ENCODE measurements around the gene ARHGAP27.
"Not testable (repeated sequence)": the region's sequence is repeated elsewhere in the genome, so short reads cannot be mapped to it uniquely, and the experiment has no call there.

The ARHGAP27 gene

DNA sequence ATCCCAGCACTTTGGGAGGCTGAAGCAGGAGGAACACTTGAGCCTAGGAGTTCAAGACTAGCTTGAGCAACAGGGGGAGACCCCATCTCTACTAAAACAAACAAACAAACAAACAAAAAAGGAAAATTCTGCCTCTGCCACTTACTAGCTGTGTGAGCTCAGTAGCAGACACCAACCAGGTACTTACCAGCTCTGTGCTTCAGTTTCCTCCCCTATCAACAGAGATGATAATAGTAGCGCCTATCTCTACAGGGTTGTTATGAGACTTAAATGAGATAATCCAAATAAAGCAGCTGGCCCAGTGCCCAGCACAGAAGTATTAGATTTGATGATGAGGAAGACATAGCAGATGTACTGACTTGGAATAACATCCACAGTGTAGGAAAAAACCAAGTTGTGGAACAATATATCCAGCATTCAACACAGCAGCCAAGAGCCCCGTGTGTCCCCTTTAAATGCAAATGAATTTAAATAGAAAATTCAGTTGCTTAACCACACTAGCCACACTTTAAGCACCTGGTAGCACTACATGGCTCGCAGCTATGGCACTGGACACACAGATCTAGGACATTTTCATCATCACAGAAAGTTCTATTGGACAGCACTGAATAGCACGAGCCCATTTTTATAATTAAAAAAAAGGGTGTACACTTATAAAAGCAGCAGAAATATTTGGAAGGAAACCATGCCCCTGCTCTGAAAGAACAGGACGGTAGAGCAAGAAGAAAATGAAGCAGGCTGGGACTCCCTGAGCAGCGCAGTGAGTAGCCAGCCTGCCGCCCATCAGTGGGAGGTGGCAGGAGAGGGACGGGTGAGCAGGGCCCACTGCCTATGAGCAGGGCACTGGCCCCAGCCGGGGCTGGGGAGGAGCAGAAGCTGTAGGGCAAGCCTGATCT lies 19.9 kb upstream of the ARHGAP27 start:
- not testable (repeated sequence) for DNase-seq (ENCODE audit: low spot score in 2 of 2); ATAC-seq (replicated peaks; ENCODE audit: extremely low read depth, poor library complexity, severe bottlenecking); H3K9me3 Mint-ChIP-seq; H3K4me3 Mint-ChIP-seq; H3K4me1 Mint-ChIP-seq; H3K27ac Mint-ChIP-seq (ENCODE audit: low read depth); H3K27me3 Mint-ChIP-seq
- peaks cover 34% of the 10 kb centered on the region for H3K36me3 Mint-ChIP-seq (ENCODE audit: insufficient read depth)

DNA sequence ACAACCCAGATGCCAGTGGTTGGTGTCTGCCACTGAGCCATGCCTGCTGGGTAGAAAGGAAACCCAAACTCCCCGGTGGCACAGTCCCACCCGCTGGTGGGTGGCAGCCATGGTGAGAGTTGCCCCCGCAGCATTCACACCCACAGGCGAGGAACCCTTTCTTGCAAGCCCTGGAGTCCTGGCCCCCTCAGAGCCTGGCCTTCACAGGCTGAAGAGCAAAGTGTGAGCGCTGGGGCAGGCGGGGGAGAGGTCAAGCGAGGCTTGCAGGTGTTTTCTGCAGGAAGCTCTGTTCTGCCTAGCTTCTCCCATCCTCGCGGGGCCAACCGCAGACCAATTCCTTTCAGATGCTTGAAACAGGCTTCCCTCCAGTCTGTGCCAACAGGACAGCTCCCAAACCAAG lies 19.0 kb upstream of the ARHGAP27 start:
- peak; percentile 79 for ATAC-seq (replicated peaks; ENCODE audit: extremely low read depth, poor library complexity, severe bottlenecking)
- H3K36me3 Mint-ChIP-seq (ENCODE audit: insufficient read depth): peaks cover 28% of the 10 kb centered on the region
- H3K9me3 Mint-ChIP-seq; H3K27me3 Mint-ChIP-seq; H3K4me1 Mint-ChIP-seq; DNase-seq (ENCODE audit: low spot score in 2 of 2); H3K27ac Mint-ChIP-seq (ENCODE audit: low read depth); H3K4me3 Mint-ChIP-seq: not testable (repeated sequence)

DNA sequence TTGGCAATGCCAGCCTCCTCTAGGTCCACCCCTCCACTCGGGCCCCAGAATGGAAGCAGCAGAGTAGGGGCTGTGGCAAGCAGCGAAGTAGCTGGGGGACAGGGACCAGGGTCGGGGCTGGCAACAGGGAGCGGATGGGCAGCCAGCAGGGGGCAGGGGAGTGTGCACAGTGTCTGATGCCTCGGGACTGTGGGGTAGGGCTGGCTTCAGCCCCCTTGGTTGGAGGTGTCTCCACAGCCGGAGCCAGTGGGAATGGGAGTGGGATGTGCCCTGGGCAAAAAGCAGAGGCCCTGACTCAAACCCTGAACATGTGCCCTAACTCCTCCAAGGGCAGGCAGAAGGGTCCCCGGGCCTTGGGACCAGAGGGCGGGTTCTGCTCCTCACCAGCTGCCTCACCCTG lies 18.5 kb upstream of the ARHGAP27 start:
- Mint-ChIP-seq H3K27me3 (no peaks in the 10 kb centered on the region), H3K36me3 (ENCODE audit: insufficient read depth) (peaks cover 24% of the 10 kb centered on the region), H3K4me1 (peaks cover 6% of the 10 kb centered on the region), H3K4me3 (no peak overlapping the region), H3K9me3 (no peaks in the 10 kb centered on the region), H3K27ac (ENCODE audit: low read depth) (no peak overlapping the region)
- ATAC-seq (replicated peaks; ENCODE audit: extremely low read depth, poor library complexity, severe bottlenecking) (no peak), DNase-seq (ENCODE audit: low spot score in 2 of 2) (no peak)

GRCh38 chr17:45449708-45450329 lies 17.1 kb upstream of the ARHGAP27 start:
- not testable (repeated sequence) for DNase-seq (ENCODE audit: low spot score in 2 of 2); H3K4me3 Mint-ChIP-seq; H3K9me3 Mint-ChIP-seq; ATAC-seq (replicated peaks; ENCODE audit: extremely low read depth, poor library complexity, severe bottlenecking); H3K27me3 Mint-ChIP-seq
- H3K27ac Mint-ChIP-seq (ENCODE audit: low read depth): peak overlapping the region; percentile 32
- H3K36me3 Mint-ChIP-seq (ENCODE audit: insufficient read depth): peaks cover 29% of the 10 kb centered on the region
- H3K4me1 Mint-ChIP-seq: peaks cover 11% of the 10 kb centered on the region

DNA sequence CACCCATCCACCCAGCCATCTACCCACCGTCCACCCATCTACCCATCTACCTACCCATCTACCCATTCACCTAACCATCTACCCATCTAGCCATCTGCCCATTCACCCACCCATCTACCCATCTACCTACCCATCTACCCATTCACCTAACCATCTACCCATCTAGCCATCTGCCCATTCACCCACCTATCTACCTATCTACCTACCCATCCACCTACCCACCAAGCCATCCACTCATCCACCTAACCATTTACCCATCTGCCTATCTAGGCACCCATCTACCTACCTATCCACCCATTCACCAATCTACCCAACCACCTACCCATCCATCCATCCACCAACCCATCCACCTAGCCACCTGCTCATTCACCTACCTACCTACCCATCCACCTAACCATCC lies 16.6 kb upstream of the ARHGAP27 start:
- ATAC-seq (replicated peaks; ENCODE audit: extremely low read depth, poor library complexity, severe bottlenecking); H3K9me3 Mint-ChIP-seq: not testable (repeated sequence)

GRCh38 chr17:45448483-45448882 lies 15.8 kb upstream of the ARHGAP27 start:
- Mint-ChIP-seq H3K36me3 (ENCODE audit: insufficient read depth) (peaks cover 24% of the 10 kb centered on the region), H3K4me1 (peaks cover 11% of the 10 kb centered on the region)
- not testable (repeated sequence) for DNase-seq (ENCODE audit: low spot score in 2 of 2); H3K9me3 Mint-ChIP-seq; H3K27ac Mint-ChIP-seq (ENCODE audit: low read depth); H3K27me3 Mint-ChIP-seq; H3K4me3 Mint-ChIP-seq; ATAC-seq (replicated peaks; ENCODE audit: extremely low read depth, poor library complexity, severe bottlenecking)

More for the DNA sequence above, 16.6 kb upstream of the ARHGAP27 start:
- H3K4me1 Mint-ChIP-seq: peaks cover 11% of the 10 kb centered on the region
- H3K27me3 Mint-ChIP-seq; DNase-seq (ENCODE audit: low spot score in 2 of 2); H3K4me3 Mint-ChIP-seq: not testable (repeated sequence)
- H3K36me3 Mint-ChIP-seq (ENCODE audit: insufficient read depth): peaks cover 24% of the 10 kb centered on the region
- peak overlapping the region; percentile 32 for H3K27ac Mint-ChIP-seq (ENCODE audit: low read depth)

GRCh38 chr17:45448066-45448465 lies 15.4 kb upstream of the ARHGAP27 start:
- not testable (repeated sequence) for H3K4me3 Mint-ChIP-seq; H3K9me3 Mint-ChIP-seq; H3K27me3 Mint-ChIP-seq; H3K27ac Mint-ChIP-seq (ENCODE audit: low read depth); ATAC-seq (replicated peaks; ENCODE audit: extremely low read depth, poor library complexity, severe bottlenecking); DNase-seq (ENCODE audit: low spot score in 2 of 2)
- Mint-ChIP-seq H3K36me3 (ENCODE audit: insufficient read depth) (peaks cover 24% of the 10 kb centered on the region), H3K4me1 (peaks cover 11% of the 10 kb centered on the region)

DNA sequence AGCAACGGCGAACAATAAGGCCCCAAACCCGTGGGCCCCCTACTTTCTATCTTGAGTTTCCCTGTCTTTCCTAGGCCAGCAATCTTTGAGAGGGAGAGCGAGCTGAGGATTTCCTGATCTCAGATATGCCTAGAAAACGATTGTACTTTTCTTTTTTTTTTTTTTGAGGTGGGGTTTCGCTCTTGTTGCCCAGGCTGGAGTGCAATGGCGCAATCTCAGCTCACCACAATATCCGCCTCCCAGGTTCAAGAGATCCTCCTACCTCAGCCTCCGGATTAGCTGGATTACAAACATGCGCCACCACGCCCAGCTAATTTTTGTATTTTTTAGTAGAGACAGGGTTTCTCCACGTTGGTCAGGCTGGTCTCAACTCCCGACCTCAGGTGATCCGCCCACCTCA lies 15.0 kb upstream of the ARHGAP27 start:
- H3K36me3 Mint-ChIP-seq (ENCODE audit: insufficient read depth): peaks cover 24% of the 10 kb centered on the region
- DNase-seq (ENCODE audit: low spot score in 2 of 2); ATAC-seq (replicated peaks; ENCODE audit: extremely low read depth, poor library complexity, severe bottlenecking); H3K4me3 Mint-ChIP-seq; H3K9me3 Mint-ChIP-seq; H3K27ac Mint-ChIP-seq (ENCODE audit: low read depth); H3K27me3 Mint-ChIP-seq: not testable (repeated sequence)
- H3K4me1 Mint-ChIP-seq: peaks cover 11% of the 10 kb centered on the region

GRCh38 chr17:45446872-45447625 lies 14.4 kb upstream of the ARHGAP27 start:
- H3K4me3 Mint-ChIP-seq; DNase-seq (ENCODE audit: low spot score in 2 of 2); H3K27me3 Mint-ChIP-seq; H3K9me3 Mint-ChIP-seq; H3K27ac Mint-ChIP-seq (ENCODE audit: low read depth); ATAC-seq (replicated peaks; ENCODE audit: extremely low read depth, poor library complexity, severe bottlenecking): not testable (repeated sequence)
- Mint-ChIP-seq H3K4me1 (peaks cover 11% of the 10 kb centered on the region), H3K36me3 (ENCODE audit: insufficient read depth) (peaks cover 26% of the 10 kb centered on the region)

- not testable (repeated sequence) for H3K9me3 Mint-ChIP-seq; H3K27me3 Mint-ChIP-seq; DNase-seq (ENCODE audit: low spot score in 2 of 2)
- peak; percentile 88 for ATAC-seq (replicated peaks; ENCODE audit: extremely low read depth, poor library complexity, severe bottlenecking)
- H3K27ac Mint-ChIP-seq (ENCODE audit: low read depth): peak overlapping the region; percentile 74
- H3K36me3 Mint-ChIP-seq (ENCODE audit: insufficient read depth): peaks cover 26% of the 10 kb centered on the region
- H3K4me3 Mint-ChIP-seq: peak overlapping the region; percentile 16
- peaks cover 11% of the 10 kb centered on the region for H3K4me1 Mint-ChIP-seq
Observed at GRCh38 chr17:45445901-45446743, 13.5 kb upstream of the ARHGAP27 start.

- not testable (repeated sequence) for H3K9me3 Mint-ChIP-seq; H3K4me3 Mint-ChIP-seq; H3K4me1 Mint-ChIP-seq; ATAC-seq (replicated peaks; ENCODE audit: extremely low read depth, poor library complexity, severe bottlenecking); DNase-seq (ENCODE audit: low spot score in 2 of 2); H3K27me3 Mint-ChIP-seq
- Mint-ChIP-seq H3K36me3 (ENCODE audit: insufficient read depth) (peaks cover 27% of the 10 kb centered on the region), H3K27ac (ENCODE audit: low read depth) (peak overlapping the region; percentile 74)
Observed at GRCh38 chr17:45444856-45445820, 12.5 kb upstream of the ARHGAP27 start.

Data from central memory CD8-positive, alpha-beta T cell (primary cell).